GM19468 (cell line): Measurements from ENCODE around the gene AMMECR1.
"Not testable (repeated sequence)": the region's sequence is repeated elsewhere in the genome, so short reads cannot be mapped to it uniquely, and the experiment has no call there.

Experiments used
- ATAC-seq: cut with Tn5 transposase; IDR thresholded peaks from one replicate; pipeline ENCODE4 v1.9.1; 2021; ENCODE audit warnings: mild to moderate bottlenecking, moderate library complexity, moderate number of reproducible peaks; ENCODE audit not compliant: unreplicated experiment; ENCODE audit errors: extremely low read depth

Gene AMMECR1

DNA sequence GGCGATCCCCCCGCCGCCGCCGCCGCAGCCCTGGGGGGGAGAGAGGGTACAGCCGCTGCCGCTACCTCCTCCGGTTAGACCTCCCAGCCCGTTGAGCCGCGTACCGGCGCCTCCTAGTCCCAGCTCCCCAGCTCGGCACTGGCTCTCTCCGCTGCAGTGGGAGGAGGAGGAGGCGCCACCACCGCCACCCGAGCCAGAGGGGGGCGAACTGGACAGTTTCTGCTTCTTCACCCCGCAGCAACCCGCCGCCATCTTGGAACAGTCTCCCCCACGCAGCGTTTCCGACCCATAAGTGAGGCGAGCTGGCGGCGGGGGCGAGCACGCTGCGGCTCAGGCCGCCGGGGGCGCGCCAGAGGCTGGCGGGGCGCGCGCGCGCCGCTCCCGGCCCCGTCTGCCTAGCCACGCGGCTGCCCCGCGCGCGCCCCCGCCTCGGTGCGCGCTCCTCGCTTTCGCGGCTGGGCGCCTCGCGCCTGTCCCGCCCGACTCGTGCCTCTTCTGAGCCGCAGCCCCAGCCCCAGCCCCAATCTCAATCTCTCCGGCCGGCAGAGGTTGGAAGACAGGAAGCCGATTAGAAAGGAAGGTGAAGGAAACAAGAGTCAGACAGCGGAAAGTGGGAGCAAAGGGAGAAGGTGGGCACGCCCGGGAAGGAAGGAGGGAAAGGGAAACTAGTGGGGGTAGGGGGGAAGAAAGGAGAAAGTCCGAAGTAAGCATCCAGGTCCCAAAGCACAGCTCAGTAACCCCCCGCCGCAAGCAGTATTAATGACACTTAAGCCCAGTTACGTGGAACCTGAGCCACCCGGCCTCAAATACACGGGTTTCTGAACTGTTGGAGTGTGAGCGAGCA is at the start of gene AMMECR1:
TSS of gene AMMECR1 (minus strand) at position 266 of the 844 bp plus-strand sequence. CDS start at position 252, 14 bp downstream.
- ATAC-seq: peak; percentile 53

DNA sequence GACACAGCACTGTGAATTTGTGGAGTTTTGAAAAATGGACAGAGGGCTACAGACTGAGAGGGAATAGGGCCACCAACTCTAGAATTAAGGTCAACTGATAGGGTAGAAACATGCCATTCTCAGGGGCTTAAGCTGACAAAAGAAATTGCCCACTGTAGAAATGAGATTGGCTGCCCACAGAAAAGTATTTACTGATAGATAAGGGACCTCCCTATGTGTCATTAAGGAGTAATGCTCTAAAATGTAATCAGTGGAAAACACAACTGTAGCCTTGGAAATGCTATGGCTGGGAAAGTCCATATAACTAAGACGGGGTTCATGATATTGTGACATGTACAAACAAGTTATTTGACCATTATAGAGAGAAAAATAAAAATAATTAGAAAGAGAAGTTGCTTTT is 45.4 kb upstream of the AMMECR1 start:
- no peak for ATAC-seq

DNA sequence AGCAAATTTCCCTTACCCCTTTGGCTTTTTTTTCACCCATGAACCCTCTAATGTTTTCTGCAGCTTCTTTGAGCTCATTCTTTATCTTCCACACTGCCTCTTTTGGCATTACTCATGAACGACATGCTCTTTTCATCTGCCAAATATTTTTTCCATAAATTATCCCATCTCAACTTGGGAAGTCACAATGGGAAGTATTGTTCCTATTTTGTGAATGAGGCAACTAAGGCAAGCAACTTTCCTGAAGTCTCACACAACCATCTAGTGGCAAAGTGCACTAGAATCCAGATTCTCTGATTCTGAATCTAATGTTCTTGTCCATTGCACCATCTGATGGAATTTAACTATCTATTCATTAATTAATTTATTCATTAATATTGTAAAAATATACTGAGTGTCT is 41.4 kb upstream of the AMMECR1 start:
- ATAC-seq: no peak

DNA sequence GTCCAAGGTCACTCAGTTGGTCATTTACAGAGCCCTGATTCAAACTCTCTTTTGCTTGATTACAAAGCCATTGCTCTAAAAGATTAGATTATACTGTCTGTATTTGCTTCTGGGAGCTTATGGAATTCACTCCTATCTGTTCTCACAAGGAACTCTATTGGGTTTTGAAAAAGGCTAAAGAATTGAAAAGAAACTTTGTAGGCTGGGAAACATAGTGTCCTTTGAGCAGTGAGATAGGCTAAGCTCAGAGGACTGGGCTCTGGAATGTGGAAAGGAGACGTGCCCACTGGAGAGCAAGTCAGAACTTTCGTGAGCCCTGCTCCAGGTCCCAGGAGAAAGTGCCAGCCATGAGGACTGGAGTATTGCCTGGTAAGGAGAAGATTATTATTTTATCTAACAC is 40.7 kb upstream of the AMMECR1 start, which contains the start of gene RTL9:
TSS of gene RTL9 (plus strand) at position 301 of the 400 bp plus-strand sequence. CDS start 91,770 bp downstream, outside the sequence.
- no peak for ATAC-seq

DNA sequence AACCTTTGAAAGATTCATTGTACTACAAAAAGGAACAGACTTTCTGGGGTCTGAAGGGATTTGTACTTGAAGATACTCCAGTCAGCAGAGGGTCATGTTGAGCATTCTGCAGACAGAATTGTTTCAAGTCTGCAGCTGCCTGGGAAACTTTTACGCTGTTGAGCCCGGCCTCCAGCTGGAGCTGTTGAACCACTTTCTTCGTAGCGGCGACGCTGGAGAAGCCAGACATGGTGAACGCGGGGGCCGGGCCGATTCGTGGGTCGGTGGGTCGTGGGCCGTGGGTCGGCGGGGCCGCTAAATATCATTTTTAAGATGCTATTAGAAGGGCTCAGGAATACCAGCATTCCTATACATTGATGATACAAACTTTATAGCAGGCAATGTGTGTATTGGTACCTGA is 28.8 kb upstream of the AMMECR1 start:
- no peak for ATAC-seq

DNA sequence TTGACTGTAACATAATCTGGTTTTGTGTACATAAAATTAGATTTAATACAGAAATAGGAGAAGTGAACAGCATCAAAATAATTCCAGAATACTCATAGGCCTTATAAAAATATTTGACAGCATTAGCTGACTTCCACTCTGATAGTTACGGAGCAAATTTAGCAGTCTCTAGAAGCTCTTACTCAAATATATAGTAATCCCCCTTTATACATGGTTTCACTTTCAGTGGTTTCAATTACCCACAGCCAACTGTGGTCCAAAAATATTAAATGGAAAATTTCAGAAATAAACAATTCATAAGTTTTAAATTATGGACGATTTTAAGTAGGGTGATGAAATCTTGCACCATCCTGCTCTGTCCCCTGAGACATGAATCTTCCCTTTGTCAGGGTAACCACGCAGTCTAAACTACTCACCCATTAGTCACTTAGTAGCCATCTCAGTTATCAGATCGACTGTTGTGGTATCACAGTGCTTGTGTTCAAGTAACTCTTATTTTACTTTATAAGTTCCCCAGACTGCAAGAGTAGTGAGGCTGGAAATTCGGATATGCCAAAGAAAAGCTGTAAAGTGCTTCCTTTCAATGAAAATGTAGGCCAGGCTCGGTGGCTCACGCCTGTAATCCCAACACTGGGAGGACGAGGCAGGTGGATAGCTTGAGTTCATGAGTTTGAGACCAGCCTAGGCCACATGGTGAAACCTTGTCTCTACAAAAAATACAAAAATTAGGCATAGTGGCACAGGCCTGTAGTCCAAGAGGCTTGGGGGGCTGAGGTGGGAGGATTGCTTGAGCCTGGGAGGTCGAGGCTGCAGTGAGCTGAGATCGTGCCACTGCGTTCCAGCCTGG is 23.5 kb upstream of the AMMECR1 start:
- ATAC-seq: peak; percentile 39

DNA sequence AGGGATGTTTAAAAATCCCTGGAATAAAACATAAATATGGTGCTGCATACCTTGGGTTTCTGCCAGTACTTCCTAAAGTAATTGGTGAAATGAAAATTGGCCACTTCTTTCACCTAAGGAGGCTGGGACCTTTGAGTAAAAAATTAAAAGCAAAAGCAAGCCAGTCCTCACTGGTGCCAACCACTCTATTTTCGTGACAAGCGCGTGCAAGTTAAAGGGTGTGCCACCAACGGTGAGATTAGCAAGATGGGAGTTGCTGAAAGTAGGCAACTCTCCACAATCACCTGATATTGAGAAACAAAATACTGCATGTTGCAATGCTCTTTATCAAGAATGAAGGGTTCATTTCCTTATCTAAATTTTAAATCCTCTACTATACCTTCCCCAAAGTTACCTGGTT is 21.1 kb upstream of the AMMECR1 start:
- no peak for ATAC-seq

DNA sequence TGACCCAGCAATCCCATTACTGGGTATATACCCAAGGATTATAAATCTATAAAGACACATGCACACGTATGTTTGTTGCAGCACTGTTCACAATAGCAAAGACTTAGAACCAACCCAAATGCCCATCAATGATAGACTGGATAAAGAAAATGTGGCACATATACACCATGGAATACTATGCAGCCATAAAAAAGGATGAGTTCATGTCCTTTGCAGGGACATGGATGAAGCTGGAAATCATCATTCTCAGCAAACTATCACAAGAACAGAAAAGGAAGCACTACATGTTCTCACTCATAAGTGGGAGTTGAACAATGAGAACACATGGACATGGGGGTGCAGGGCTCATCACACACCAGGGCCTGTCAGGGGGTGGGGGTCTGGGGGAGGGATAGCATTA is 15.6 kb upstream of the AMMECR1 start:
- not testable (repeated sequence) for ATAC-seq

DNA sequence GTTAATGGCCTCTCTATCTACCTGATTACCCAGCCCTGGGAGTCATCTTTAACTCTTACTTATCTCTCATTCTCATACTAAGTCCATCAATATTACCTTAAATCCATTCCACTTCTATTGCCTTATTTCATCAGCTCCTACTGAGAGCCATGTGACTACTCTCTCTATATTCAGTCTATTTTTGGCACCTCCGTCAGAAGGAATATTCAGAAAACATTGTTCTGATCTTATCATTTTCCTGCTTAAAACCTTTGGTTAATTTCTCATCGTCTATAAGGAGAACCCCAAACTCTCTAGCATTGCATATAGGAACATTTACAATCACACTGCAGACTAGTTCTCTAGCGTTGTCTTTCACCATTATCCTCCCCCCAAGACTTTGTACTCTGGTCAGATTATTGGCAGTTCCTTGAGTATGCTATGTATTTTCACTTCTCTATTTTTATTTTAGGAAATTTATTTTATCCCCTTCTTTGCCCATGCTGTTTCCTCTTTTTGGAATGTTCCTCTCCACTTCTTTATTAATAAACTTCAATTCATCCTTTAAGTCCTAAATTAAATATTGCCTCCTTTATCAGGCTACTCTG is 13.7 kb upstream of the AMMECR1 start:
- ATAC-seq: no peak

DNA sequence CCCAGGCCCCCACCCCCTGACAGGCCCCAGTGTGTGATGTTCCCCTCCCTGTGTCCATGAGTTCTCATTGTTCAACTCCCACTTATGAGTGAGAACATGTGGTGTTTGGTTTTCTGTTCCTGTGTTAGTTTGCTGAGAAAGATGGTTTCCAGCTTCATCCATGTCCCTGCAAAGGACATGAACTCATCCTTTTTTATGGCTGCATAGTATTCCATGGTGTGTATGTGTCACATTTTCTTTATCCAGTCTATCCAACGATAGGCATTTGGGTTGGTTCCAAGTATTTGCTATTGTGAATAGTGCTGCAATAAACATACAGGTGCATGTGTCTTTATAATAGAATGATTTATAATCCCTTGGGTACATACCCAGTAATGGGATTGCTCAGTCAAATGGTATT is 10.7 kb upstream of the AMMECR1 start:
- not testable (repeated sequence) for ATAC-seq

DNA sequence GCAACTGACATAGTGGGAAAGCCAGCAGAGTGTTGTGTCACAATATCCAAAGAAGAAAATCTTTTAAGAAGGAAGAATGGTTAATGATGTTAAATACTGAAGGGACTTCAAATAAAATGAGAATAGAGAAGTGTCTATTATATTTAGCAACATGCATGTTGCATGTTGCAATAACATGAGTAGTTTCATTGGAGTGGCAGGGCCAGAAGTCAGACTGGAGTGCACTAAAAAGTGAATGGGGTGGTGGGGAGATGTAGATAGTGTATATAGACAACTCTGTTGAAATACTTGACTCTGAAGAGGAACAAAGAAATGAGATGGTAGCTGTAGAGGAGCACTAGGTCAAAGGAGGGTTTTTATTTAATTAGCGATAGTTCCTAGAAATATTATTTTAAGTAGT is 9.5 kb upstream of the AMMECR1 start:
- no peak for ATAC-seq

DNA sequence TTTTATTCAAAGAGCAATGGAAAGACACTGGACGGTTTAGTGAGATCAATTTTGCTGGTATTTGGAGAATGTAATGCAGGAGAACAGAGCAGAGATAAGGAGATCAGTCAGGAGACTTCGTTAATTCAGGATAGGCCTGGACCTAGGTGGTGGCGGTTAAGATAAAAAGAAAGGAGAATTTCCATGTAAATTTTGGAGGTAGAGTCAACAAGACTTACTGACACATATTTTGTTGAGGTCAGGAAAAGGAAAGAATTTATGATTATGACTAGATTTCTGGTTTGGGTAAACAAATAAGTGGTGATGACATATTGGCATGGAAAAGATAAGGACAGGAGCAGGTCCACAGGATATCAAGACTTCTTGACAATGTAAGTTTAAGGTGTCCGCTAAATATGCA is 8.8 kb upstream of the AMMECR1 start:
- ATAC-seq: no peak

DNA sequence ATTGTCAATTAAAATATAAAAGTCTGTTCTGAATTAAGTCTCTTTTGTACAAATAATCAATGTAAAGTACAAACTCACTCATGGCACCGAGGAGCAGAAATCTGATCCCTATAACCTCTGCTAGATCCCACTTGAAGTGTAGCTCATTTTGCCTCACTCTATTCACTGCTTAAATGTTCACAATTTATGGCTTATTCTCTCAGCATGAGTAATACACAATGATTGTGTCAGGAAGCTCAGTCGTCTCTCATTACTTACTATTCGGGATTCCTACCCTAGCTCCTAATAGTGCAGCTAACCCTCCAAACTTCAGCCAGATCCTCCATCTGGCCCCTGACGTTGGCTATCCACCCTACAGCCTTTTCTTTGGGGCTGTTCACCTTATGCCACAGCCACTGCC is 4.7 kb upstream of the AMMECR1 start:
- ATAC-seq: no peak

DNA sequence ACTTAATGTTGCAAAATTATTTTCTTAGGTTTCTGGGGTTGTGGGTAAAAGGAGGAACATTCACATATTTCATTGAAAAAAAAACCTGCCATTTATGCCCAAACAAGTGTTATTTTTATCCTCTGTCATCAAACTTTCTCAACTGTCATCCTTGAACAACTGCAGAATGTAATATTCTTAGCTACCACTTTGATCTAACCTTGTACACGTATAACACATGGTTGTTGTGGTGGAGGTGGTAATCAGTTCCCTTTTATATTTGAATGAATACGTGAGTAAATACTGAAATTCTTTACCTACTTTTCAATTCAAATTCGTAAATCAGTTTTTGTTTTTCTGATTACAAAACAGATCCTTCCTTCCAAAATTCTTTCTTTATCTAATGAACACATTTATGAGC is 3.8 kb upstream of the AMMECR1 start:
- ATAC-seq: no peak

DNA sequence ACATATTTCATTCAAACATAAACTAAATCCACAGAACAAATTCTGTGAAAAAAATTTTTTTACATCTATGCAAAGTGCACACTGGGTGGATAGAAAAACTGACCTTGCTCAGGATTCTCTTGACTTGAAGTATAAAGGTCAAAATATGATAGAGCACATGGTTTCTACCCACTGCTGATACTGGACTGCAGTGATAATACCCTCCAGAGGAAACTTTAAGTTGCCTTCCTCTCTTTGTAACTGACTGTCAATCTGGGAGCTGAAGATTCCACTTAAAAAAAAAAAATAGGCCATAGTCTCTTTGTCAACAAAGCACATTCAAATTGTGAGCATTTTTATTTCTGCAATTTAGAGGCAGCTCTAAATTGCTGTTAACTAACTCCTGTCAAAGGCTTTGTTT is 3.2 kb upstream of the AMMECR1 start:
- no peak for ATAC-seq

DNA sequence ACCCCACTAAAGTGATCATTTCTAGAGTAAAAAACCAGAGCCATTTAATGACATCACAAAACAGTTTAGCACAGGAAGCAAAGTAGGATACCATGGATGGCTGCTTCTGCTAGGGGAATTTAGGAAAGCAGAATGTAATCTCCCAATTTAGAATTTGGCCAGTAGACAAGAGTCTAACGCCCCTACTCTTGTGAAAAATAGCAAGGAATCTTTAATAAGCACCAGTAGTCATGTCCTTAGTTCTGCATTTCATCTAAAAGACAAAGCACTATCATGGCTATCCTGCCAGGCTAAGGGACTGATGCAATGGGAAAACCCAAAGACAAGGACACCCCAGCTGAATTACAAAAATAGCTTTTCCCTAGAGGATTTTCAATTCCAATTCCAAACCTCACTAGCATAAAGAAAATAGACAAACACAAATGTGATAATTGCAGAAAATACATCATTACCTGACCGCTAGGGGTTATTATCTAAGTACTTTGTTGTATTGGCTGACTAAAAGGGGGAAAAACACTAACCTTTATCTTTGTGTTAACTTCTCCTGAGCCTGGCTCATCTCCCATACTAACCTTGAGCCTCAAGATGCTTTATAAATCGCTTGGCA is 2.6 kb upstream of the AMMECR1 start:
- ATAC-seq: no peak

DNA sequence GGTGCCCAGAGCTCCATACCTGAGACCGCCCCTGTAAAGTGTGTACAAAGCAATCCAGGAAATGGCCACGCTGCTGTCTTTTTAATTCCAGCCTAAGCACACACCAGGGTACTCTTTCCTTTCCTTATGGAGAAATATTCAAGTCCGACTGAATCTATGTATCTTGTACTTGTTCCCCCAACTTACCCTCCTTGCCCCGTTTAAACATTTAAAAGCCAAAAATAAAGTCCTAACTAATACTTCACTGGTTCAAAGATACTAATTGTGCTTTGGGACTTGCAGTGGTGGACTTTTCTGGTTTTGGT is 731 bp upstream of the AMMECR1 start:
- ATAC-seq: no peak

DNA sequence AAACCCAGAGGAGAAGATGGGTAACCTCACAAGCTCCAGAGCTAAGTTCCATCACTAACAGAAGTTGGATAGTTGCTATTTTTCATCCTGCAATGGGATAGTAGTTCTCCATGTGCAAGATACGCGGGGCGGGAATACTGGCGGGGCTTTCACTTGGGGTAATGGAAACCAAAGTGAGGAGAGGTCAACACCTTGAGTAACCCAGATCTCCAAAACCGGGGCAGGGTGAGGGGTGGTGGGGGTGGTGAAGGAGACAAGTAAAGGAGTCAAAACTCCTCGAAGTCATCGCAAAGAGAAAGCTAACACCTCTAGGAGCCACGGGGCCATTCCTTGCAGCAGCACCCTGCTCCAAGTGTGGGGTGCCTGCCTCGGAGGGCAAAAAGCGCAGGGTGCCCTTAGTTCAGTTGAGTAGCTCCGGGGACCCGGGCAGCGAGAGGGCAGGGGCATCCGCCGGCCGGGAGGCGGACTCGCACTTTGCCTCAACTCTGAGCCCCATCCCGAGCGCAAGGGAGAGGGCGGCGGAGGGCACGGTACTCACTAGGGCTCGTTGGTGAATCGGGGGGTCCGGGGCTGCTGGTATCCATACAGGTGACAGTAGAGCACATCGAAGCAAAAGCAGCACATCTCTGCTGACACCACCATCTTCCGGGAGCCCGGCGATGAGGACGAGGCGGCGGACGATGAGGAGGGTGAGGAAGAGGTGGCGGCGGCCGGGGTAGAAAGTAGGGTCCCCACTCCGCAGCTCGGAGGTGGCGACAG is 645 bp downstream of the AMMECR1 start:
- no peak for ATAC-seq

DNA sequence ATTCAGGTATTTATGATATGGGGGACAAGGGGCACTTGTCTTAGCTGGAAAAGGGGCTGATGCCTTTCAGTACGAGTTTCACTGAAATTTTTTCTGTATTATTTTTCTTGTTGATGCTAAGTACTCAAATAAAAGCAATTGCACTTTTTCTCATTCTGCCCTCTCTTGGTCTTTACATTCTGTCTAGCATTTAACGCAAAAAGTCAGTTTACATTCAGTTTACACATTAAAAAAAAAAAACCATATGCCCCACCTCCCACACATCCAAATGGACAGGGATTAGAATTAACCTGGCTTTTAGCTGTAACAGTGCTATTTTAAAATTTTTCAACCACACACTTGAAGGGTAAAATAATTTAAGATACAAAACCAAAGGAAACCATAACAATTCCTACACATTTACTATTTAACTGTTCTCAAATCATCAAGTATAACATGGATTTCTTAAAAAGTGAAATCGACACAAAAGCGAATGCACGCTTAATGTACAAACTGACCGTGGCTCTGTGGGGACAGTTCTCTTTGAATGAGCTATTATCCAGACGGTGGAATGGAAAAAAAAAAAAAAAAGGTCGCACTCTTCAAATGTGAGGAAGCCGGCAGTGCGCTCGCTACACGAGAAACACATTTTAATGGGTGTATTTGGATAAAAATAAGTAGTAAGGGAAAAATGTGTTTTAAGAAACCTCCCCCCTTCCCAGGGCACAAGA is 1.4 kb downstream of the AMMECR1 start:
- ATAC-seq: no peak
